NT2/D1 (cell line): Measurements from ENCODE around the gene SMPD3.

Source experiments
- SUZ12 ChIP-seq: IDR thresholded peaks from 2 replicates; pipeline ENCODE4 v1.6.1; 2011; ENCODE audit not compliant: insufficient read length, insufficient read depth; ENCODE audit errors: extremely low read depth
- YY1 ChIP-seq: IDR thresholded peaks from 2 replicates; pipeline ENCODE4 v1.6.1; 2011; ENCODE audit not compliant: insufficient read length, insufficient read depth
- ZNF274 ChIP-seq: IDR thresholded peaks from 2 replicates; pipeline ENCODE4 v1.6.1; 2011; ENCODE audit warnings: mild to moderate bottlenecking, low read depth, low read length

GRCh38 chr16:68360547-68360946, 87.8 kb downstream of the SMPD3 start:
- no peak for TF ChIP-seq ZNF274
- no peak for TF ChIP-seq SUZ12
- TF ChIP-seq YY1: no peak
